MG63 (cell line): Measurements from ENCODE around the gene LEP. TPM values are rescaled to one million over a fixed set of nuclear protein-coding genes. Genes with fewer than 3 reads are reported as not detected.

Source experiments
- DNase-seq: peaks from one replicate; pipeline ENCODE4 v3.0.0-alpha.2; 2020
- H3K27me3 ChIP-seq: fragments of 250-450 bp; sonication (Bioruptor Pico); 2 replicates; pipeline ENCODE4 v1.5.1; 2020; ENCODE audit warnings: mild to moderate bottlenecking, moderate library complexity
- H3K36me3 ChIP-seq: fragments of 250-450 bp; sonication (Bioruptor Pico); 2 replicates; pipeline ENCODE4 v1.5.1; 2020; ENCODE audit warnings: mild to moderate bottlenecking, moderate library complexity
- H3K4me3 ChIP-seq: fragments of 250-450 bp; sonication (Bioruptor Pico); 2 replicates; pipeline ENCODE4 v1.5.1; 2020; ENCODE audit warnings: mild to moderate bottlenecking, moderate library complexity
- H3K9me3 ChIP-seq: fragments of 250-450 bp; sonication (Bioruptor Pico); 2 replicates; pipeline ENCODE4 v1.5.1; 2020; ENCODE audit warnings: mild to moderate bottlenecking, moderate library complexity
- total RNA-seq: library from RNA; depleted of rRNA; stranded (reverse); fragments of >200 nt; shearing (Covaris generic); gene quantifications from 2 replicates; pipeline ENCODE4 v1.2.3, GENCODE V29; 2014; ENCODE audit warnings: low replicate concordance

Gene LEP
- total RNA-seq, 1 experiment from 2014 or later = not detected

DNA sequence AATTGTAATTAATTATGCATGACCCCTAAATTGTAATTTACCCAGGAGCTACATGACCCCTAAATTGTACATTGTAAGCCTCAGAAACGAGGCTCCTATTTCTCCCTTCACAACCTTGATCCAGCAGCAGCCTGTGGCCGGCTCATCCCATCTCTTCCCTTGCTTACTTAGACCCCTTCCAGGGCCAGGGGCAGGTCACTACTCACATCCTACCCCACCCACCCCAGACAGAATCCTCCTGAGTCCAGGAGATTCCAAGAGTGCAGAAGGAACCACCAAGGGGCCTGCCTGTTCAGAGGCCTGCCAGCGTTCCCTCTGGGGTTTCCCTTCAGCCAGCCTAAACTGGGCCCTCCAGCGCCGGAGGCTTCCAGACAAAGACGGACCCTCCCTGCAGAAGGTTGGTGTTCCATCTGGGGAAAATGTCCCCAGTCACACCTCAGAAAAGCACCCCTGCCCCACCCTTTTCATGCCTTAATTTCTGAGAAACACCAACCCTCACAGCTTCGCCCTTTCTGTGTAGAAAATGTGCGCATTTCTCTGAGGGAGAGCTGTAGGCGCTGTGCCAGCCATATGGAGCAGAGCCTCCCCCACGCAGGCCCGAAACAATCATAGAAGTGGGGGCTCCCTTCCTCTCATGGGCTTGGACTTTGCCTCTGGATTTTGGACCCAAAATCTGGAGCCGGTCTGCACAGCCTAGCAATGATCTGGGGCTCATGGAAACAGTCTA is 19.2 kb downstream of the LEP start:
- DNase-seq = no peak
- H3K27me3 ChIP-seq = no peaks in the 10 kb centered on the region
- no peaks in the 10 kb centered on the region for H3K9me3 ChIP-seq
- no peaks in the 10 kb centered on the region for H3K36me3 ChIP-seq
- no peak overlapping the region for H3K4me3 ChIP-seq

DNA sequence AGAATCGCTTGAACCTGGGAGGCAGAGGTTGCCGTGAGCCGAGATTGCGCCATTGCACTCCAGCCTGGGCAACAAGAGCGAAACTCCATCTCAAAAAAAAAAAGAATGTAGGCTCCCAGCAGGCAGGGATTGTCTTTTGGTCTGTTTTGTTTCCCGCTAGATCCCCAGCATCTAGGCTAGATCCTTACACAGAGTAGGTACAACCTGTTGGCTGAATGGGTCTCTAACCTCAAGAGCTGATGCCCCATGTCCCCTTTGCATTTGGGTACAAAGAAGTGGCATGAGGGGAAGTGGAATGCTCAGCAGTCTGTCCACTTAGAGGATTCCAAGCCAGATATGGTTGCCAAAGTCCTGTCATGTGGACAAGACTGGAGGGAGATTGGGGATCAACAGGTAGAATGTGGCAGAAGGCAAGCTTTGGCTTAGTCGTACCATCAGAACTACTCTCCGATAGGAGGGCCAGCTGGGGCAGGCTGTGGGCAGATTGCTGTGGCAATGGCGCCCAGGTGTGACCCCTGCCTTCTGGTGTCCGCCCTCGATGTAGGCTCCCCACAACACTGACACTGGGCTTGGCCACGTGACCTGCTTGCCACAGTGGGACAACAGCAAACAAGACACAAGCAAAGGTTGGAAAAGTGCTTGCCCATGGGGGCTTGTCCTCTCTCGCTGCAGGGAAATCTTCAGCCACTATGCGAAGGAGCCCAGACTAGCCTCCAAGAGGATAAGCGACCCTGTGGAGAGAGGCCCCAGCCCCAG is 21.4 kb downstream of the LEP start:
- Histone ChIP-seq H3K27me3 (no peaks in the 10 kb centered on the region), H3K9me3 (no peaks in the 10 kb centered on the region), H3K36me3 (no peaks in the 10 kb centered on the region), H3K4me3 (no peak overlapping the region)
- no peak for DNase-seq

DNA sequence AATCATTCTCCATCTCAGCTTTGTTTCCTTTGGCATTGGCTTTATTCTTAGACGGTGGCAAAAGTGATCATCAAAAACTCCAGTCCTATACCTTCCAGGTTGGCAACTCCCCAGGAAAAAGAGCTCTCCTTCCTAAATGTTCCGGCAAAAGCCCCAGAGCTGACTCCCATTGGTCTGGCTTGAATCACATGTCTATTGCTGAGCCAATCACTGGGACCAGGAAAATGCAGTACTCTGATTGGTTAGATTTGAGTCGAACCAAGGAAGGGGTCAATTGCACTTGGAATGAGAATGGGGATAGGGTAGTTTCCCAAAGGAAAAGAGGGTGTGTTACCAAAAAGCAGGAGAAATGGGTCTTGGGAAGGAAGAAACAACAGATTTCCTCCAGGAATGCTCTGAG is 22.3 kb downstream of the LEP start:
- Histone ChIP-seq H3K27me3 (no peaks in the 10 kb centered on the region), H3K4me3 (no peak overlapping the region), H3K36me3 (no peaks in the 10 kb centered on the region), H3K9me3 (no peaks in the 10 kb centered on the region)
- no peak for DNase-seq

DNA sequence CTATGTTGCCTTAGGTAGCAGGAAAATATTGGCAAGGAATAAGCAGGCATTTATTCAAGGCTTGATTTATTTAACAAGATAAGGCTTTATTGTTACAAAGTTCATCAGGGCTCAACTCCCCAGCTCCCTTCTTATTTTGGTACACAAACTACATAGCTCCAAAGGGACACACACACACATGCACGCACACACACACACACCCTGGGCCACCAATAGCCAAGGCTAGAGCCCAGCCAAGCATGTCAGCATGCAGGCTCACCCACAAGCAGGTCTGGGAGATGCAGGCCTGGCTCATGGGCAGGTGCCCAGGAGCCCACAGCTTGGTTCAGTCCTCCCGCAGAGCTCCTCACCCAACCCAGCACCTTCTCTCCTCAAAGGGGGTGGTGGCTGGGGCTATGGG is 23.4 kb downstream of the LEP start:
- Histone ChIP-seq H3K9me3 (no peaks in the 10 kb centered on the region), H3K4me3 (no peak overlapping the region)
- DNase-seq = no peak

DNA sequence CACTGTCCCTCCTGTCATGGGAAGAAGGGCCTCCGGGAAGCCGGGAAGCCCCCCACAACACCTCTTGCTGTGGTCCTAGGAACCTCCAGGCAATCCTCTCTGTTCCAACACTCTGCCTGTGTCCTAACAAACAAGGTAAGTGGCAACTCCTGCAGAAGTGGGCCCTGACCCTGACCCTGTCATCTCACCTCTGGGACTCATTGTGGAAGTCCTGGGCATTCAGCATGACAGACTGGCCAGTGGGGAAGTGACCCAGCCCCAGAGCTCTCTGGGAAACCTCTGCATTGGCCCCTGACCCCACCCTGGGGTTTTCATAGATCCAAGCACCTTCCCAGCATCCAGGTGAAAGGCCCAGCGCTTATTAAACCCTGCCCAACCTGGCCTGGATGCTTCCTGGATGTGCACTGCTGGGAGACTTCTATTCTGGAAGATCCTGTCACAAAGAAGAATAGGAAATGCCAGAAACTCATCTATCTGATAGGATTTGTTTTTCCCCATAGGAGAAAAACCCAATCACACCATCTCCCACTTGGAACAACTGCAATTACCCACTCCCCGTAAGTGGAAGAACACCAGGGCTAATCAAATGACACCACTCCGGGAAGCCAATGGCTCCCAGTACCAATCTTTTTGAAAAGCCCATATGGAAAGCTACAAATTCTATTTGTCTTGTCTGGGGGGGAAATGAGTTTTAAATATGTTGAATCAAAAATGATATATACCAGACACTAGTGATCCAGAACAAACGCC is 24.3 kb downstream of the LEP start:
- H3K36me3 ChIP-seq = no peaks in the 10 kb centered on the region
- no peak for DNase-seq
- H3K9me3 ChIP-seq = no peaks in the 10 kb centered on the region
- no peak overlapping the region for H3K4me3 ChIP-seq
- H3K27me3 ChIP-seq = no peaks in the 10 kb centered on the region

More for the DNA sequence above, 23.4 kb downstream of the LEP start:
- no peaks in the 10 kb centered on the region for H3K36me3 ChIP-seq
- H3K27me3 ChIP-seq = no peaks in the 10 kb centered on the region

DNA sequence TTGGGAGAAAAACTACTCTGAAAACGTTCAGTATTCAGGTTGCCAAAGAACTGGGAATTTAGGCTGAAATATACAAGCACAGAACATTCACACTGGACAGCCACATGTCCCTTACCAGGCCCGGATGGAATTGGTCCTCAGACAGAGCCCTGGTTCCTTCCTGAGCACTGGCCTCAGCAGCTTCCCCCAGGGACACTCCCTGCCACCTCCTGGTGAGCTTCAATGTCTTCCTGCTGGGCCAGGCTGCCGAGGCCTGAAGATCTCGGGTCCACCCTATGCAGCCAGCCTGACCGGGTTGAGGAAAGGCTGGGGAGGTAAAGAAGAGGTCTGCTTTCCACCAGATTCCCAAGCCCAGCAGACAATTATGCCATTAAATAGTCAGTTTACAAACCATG is 24.8 kb downstream of the LEP start:
- Histone ChIP-seq H3K36me3 (no peaks in the 10 kb centered on the region), H3K9me3 (no peaks in the 10 kb centered on the region), H3K27me3 (no peaks in the 10 kb centered on the region), H3K4me3 (no peak overlapping the region)
- DNase-seq = no peak

DNA sequence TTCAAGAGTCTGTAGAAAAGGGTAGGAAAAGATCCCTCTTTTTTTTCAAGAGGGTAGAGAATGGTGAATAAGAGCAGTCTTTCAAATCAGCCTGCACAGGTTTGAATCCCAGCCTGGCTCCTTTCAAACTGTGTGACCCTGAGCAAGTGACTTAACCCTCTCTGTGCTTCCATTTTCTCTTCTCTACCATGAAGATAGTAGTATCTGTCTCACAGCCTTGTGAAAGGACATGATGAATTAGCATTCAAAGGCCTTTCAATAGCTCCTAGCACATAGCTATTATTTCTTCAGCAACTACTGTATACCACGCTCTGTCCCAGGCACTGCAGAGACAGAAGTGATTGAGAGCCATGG is 25.4 kb downstream of the LEP start:
- DNase-seq = no peak
- H3K9me3 ChIP-seq = no peaks in the 10 kb centered on the region
- no peaks in the 10 kb centered on the region for H3K36me3 ChIP-seq
- no peak overlapping the region for H3K4me3 ChIP-seq
- H3K27me3 ChIP-seq = no peaks in the 10 kb centered on the region

DNA sequence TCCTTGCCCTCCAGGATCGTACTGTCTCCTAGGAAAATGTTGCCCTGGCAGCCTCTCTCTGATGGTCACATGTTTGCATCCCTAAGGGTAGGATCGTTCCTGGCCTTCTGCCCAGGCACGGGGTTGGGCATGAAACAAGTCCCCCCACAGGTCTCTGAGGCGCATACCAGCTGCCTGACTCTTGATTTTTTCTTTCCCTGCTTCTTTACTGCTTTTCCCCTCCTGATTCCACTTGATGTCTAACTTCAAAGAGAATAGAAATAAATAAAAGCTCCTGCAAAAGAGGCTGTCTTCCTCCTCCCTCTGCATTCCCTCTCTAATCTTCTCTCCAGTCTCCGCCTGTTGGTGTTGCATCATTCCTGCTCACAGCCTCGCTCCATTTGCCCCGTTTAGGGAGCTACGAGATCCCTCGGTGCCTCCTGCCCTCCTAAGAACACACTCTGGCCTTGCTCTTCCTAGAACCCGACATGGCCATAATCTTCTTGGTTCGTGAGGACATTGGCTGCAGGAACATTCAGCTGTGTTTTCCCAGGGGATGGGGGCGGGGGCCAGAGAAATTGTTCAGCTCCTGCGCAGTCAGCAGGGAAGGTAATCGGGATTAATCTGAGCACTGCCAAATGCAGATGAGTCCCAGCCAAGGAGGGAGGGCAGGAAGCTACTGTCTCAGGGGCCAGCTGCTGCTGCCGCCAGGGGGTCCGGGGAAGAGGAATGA is 26.0 kb downstream of the LEP start:
- Histone ChIP-seq H3K36me3 (no peaks in the 10 kb centered on the region), H3K27me3 (no peaks in the 10 kb centered on the region), H3K4me3 (peak overlapping the region; percentile 27), H3K9me3 (no peaks in the 10 kb centered on the region)
- peak; percentile 81 for DNase-seq

DNA sequence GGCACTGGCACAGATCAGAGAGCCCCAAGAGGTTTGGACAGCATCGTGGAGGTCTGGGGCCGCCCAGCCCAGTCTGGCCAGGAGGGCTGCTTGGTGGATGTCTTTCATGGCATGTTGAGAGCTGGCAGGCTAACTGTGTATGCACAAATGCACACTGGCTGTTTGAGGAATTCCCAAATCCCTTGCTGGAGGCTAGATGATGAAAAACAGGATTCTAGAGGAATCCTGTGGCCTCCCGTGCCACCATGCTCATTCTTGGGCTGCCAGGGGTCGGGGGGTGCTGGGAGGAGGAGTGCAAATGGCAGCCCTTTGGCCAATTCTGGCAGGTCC is 26.5 kb downstream of the LEP start:
- H3K27me3 ChIP-seq = no peaks in the 10 kb centered on the region
- H3K9me3 ChIP-seq = no peaks in the 10 kb centered on the region
- DNase-seq = no peak
- H3K4me3 ChIP-seq = peak overlapping the region; percentile 27
- no peaks in the 10 kb centered on the region for H3K36me3 ChIP-seq

DNA sequence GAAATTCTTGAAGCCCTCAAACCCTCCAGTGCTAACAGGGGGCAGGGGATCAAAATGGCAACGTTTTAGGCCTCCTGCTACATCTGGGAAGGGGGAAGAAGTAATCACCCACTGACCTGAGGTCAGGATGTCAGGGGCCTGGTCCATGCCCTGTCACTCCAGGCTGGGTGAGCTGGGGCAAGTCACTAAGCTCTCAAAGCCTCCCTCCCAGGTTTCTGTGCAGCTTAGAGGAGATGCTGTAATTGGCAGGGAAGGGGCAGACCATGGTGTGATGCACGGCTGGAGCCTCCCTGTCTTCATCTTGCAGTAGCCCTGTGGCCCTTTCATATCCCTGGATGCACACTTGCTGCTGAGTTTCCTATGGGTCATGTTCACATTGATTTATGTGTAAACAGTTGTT is 27.2 kb downstream of the LEP start:
- Histone ChIP-seq H3K27me3 (no peaks in the 10 kb centered on the region), H3K9me3 (no peaks in the 10 kb centered on the region), H3K4me3 (no peak overlapping the region), H3K36me3 (no peaks in the 10 kb centered on the region)
- DNase-seq = no peak

DNA sequence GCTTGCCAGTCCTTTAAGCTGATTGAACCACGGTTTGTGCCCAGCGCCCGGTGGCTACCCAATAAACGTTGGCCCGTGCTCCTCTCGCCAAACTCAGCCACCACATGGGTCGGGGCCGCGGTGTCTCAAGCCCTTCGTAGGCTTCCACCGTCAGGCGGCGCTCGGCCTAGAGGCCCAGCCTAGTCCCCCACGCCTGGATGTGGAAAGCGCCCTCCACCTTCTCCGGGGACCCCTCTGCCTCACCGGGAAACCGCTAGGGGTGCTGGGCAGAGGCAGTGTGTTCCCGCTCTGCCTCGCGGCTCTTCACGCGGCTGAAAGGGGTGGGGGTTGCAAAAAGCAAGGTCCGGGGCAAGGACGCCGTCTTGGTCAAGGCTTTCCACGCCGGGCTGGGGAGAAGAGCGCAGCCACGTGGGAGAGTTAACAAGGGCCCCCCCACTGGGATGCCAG is 29.8 kb downstream of the LEP start:
- no peak for DNase-seq
- Histone ChIP-seq H3K4me3 (no peak overlapping the region), H3K36me3 (no peaks in the 10 kb centered on the region), H3K9me3 (no peaks in the 10 kb centered on the region), H3K27me3 (no peaks in the 10 kb centered on the region)

DNA sequence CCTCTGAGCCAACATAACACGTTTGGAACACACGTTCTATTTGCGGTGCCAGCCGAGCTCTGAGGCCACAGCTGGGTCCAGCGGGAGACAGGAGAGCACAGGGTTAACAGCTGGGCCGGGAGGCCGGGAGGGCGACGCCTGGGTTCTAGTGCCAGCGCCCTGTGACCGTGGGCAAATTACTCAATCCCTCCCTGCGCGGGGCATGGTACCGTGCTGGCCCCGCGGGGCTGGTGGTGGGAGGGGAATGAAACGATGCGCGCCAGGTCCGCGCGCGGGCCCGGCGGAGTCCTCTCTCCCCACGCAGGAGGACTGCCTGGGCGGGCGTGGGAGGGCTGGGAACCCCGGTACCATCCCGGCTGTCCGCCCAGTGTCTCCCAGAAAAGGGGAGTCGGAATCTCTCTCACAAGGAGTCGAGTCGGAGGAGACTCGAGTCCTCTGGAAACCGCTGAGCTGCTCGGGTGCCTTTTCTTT is 30.4 kb downstream of the LEP start:
- Histone ChIP-seq H3K36me3 (no peaks in the 10 kb centered on the region), H3K4me3 (no peak overlapping the region), H3K9me3 (no peaks in the 10 kb centered on the region), H3K27me3 (no peaks in the 10 kb centered on the region)
- no peak for DNase-seq

DNA sequence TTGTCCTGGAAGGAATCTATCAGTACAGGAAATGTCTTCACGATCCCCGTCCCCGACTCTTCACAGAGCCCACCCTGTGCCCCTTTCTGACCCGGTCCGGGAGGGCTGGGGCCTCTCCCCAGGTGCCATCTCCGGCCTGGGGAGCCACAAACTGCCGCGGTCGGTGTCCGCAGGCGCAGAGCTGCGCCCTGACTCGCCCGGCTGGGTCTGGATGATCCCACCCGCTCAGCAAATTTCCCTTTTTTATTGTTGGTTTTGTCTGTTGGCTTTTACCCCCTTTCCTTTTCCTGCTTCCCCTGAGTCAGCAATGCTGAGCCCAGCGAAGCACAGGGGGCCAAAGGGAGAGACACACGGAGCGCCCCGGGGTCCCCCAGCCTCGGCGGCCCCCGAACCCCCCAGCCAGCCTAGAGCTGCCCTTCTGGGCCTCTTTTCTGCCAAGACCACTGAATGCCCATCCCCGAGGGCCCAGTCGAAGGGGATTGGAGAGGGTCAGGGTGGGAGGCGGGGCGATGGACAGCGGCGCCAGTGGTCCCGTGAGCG is 30.9 kb downstream of the LEP start:
- no peak overlapping the region for H3K4me3 ChIP-seq
- no peaks in the 10 kb centered on the region for H3K9me3 ChIP-seq
- no peaks in the 10 kb centered on the region for H3K36me3 ChIP-seq
- H3K27me3 ChIP-seq = no peaks in the 10 kb centered on the region
- DNase-seq = no peak

DNA sequence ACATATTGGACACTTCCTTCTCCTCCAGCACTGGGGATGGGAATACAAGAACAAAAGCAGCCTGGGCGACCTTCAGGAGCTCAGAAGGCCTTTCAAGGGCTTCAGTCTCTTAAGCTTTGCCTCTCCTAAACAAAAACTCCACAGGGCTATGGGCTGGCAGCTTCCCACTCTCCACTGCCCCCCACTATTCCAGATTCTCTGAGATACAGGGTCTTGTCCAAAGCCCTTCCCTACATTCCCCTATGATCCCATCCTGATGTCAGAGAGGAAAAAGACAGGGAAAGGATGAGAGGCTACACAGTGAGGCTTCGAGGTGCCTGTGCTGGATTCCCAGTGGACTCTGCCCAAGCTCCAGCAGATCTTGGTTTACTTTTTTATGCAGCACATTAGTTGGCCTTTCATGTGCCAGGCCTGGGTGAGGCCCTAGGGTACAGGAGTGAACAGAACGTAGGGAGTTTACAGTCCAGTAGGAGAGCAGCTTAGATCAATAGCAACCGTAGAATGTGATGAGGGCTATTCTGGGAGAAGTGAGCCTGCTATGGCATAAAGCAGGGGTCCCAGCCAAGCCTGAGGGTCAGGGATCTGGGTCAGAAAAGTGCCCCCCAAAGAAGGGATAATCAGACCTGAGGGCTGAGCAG is 33.3 kb downstream of the LEP start:
- Histone ChIP-seq H3K36me3 (no peaks in the 10 kb centered on the region), H3K27me3 (no peaks in the 10 kb centered on the region), H3K9me3 (no peaks in the 10 kb centered on the region), H3K4me3 (no peak overlapping the region)
- no peak for DNase-seq

DNA sequence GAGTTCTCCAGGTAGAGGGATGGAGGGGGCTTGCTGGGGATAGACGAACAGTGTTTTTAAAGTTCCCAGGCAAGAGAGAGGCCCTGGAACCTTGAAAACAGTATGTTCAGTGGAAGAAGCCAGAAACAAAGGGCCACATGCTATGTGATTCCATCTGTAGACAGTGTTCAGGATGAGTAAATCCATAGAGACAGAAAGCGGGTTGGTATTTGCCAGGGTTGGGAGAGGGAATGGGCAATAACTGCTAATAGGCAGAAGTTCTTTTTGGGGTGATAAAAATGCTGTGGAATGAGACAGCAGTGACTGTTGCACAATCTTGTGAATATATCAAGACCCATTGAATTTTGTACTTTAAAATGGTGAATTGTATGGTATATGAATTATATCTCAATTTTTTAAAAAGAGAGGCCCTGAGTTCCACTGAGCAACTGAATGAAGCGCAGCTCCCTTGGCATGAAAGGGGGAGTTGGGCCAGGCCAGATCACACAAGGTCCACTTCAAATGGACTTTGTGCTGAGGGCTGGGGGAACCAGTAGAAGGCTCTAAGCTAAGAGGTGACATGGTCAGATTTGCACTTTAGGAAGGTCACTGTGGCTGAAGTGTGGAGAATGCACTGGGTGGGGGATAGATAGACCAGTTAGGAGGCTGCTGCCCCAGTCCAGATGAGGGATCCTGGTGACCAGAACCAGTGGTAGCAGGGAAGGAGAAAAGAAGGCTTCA is 34.0 kb downstream of the LEP start:
- no peaks in the 10 kb centered on the region for H3K36me3 ChIP-seq
- H3K9me3 ChIP-seq = no peaks in the 10 kb centered on the region
- no peak overlapping the region for H3K4me3 ChIP-seq
- no peaks in the 10 kb centered on the region for H3K27me3 ChIP-seq
- no peak for DNase-seq

DNA sequence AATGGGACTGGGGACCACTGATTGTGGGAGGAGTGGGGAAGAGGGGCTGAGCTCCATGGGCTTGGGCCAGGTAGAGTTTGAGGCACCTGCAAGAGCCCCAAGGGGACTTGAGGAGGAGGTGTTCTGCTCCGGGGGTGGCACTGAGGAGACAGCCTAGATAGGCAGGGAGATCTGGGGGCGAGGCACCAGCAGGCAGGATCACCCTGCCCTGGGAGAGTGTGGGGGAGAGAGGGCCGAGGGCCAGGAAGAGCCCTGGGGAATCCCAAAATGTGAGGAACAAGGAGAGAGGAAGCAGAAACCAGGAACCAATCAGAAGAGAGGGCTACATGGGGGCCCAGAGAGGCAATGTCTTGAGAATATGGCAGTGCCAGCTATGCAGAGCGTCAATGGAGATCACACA is 34.6 kb downstream of the LEP start:
- H3K9me3 ChIP-seq = no peaks in the 10 kb centered on the region
- no peak overlapping the region for H3K4me3 ChIP-seq
- no peak for DNase-seq
- H3K27me3 ChIP-seq = no peaks in the 10 kb centered on the region
- no peaks in the 10 kb centered on the region for H3K36me3 ChIP-seq
